ENCODE data around the gene SOX1. TPM values are rescaled to one million over a fixed set of nuclear protein-coding genes. Genes with fewer than 3 reads are reported as not detected.

SOX1 gene
- polyA plus RNA-seq, 2 of the 4 experiments (the other 2 are of a cell fraction), result not detected

DNA sequence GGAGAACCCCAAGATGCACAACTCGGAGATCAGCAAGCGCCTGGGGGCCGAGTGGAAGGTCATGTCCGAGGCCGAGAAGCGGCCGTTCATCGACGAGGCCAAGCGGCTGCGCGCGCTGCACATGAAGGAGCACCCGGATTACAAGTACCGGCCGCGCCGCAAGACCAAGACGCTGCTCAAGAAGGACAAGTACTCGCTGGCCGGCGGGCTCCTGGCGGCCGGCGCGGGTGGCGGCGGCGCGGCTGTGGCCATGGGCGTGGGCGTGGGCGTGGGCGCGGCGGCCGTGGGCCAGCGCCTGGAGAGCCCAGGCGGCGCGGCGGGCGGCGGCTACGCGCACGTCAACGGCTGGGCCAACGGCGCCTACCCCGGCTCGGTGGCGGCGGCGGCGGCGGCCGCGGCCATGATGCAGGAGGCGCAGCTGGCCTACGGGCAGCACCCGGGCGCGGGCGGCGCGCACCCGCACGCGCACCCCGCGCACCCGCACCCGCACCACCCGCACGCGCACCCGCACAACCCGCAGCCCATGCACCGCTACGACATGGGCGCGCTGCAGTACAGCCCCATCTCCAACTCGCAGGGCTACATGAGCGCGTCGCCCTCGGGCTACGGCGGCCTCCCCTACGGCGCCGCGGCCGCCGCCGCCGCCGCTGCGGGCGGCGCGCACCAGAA, 1.1 kb downstream of the SOX1 start:
- ChIA-PET CTCF (no interaction called here), POLR2A (no interaction called here)
- H3K27ac ChIP-seq, result no peak overlapping the region
- H3K4me2 ChIP-seq, result no peak overlapping the region
- ATAC-seq (no peak), FAIRE-seq (no peak), DNase-seq (ENCODE audit: low read depth in 1 of 2, low spot score in 1 of 2) (no peak)
- TF ChIP-seq MAZ (IDR thresholded peaks at IDR 0.05; ENCODE audit: borderline replicate concordance, low read depth, low read length) (no peak), HOXB5 (CRISPR knock-in tag; IDR thresholded peaks at IDR 0.05) (no peak), NPAS2 (CRISPR knock-in tag; IDR thresholded peaks at IDR 0.05; ENCODE audit: borderline replicate concordance) (no peak), ZNF302 (CRISPR knock-in tag; IDR thresholded peaks at IDR 0.05) (no peak), MYC (IDR thresholded peaks at IDR 0.05; ENCODE audit: borderline replicate concordance, low read length) (no peak), HDAC2 (IDR thresholded peaks at IDR 0.05) (no peak), EP300 (IDR thresholded peaks at IDR 0.05) (no peak), POLR2A (IDR thresholded peaks at IDR 0.05; ENCODE audit: low read length) (no peak), KDM1A (IDR thresholded peaks at IDR 0.05; ENCODE audit: low read depth) (no peak), FOXS1 (CRISPR knock-in tag; IDR thresholded peaks at IDR 0.05) (no peak), CHD4 (IDR thresholded peaks at IDR 0.05; ENCODE audit: borderline replicate concordance) (no peak), RCOR1 (IDR thresholded peaks at IDR 0.05; ENCODE audit: low read depth, low read length) (no peak), ZSCAN20 (CRISPR knock-in tag; IDR thresholded peaks at IDR 0.05) (no peak), ESRRA (IDR thresholded peaks at IDR 0.05; ENCODE audit: borderline replicate concordance, low read length) (no peak)
- TF ChIP-seq, protein P1, sequence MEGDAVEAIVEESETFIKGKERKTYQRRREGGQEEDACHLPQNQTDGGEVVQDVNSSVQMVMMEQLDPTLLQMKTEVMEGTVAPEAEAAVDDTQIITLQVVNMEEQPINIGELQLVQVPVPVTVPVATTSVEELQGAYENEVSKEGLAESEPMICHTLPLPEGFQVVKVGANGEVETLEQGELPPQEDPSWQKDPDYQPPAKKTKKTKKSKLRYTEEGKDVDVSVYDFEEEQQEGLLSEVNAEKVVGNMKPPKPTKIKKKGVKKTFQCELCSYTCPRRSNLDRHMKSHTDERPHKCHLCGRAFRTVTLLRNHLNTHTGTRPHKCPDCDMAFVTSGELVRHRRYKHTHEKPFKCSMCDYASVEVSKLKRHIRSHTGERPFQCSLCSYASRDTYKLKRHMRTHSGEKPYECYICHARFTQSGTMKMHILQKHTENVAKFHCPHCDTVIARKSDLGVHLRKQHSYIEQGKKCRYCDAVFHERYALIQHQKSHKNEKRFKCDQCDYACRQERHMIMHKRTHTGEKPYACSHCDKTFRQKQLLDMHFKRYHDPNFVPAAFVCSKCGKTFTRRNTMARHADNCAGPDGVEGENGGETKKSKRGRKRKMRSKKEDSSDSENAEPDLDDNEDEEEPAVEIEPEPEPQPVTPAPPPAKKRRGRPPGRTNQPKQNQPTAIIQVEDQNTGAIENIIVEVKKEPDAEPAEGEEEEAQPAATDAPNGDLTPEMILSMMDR (IDR thresholded peaks at IDR 0.05), result no peak
- TF ChIP-seq, protein P2, sequence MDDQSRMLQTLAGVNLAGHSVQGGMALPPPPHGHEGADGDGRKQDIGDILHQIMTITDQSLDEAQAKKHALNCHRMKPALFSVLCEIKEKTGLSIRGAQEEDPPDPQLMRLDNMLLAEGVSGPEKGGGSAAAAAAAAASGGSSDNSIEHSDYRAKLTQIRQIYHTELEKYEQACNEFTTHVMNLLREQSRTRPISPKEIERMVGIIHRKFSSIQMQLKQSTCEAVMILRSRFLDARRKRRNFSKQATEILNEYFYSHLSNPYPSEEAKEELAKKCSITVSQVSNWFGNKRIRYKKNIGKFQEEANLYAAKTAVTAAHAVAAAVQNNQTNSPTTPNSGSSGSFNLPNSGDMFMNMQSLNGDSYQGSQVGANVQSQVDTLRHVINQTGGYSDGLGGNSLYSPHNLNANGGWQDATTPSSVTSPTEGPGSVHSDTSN (IDR thresholded peaks at IDR 0.05), result no peak
- TF ChIP-seq, protein P3, sequence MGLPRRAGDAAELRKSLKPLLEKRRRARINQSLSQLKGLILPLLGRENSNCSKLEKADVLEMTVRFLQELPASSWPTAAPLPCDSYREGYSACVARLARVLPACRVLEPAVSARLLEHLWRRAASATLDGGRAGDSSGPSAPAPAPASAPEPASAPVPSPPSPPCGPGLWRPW (IDR thresholded peaks at IDR 0.05), result no peak
- TF ChIP-seq, protein P4, sequence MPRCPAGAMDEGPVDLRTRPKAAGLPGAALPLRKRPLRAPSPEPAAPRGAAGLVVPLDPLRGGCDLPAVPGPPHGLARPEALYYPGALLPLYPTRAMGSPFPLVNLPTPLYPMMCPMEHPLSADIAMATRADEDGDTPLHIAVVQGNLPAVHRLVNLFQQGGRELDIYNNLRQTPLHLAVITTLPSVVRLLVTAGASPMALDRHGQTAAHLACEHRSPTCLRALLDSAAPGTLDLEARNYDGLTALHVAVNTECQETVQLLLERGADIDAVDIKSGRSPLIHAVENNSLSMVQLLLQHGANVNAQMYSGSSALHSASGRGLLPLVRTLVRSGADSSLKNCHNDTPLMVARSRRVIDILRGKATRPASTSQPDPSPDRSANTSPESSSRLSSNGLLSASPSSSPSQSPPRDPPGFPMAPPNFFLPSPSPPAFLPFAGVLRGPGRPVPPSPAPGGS (IDR thresholded peaks at IDR 0.05), result no peak
- TF ChIP-seq, protein P5, sequence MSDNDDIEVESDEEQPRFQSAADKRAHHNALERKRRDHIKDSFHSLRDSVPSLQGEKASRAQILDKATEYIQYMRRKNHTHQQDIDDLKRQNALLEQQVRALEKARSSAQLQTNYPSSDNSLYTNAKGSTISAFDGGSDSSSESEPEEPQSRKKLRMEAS (IDR thresholded peaks at IDR 0.05), result no peak
- no peak overlapping the region for H3K4me3 ChIP-seq
- no CpG with 5 or more reads among the region's 103 CpGs for WGBS (ENCODE audit: missing lambda C conversion rate)
- H3K9me3 ChIP-seq, result no peaks in the 10 kb centered on the region
- H3K4me1 ChIP-seq, result no peaks in the 10 kb centered on the region

DNA sequence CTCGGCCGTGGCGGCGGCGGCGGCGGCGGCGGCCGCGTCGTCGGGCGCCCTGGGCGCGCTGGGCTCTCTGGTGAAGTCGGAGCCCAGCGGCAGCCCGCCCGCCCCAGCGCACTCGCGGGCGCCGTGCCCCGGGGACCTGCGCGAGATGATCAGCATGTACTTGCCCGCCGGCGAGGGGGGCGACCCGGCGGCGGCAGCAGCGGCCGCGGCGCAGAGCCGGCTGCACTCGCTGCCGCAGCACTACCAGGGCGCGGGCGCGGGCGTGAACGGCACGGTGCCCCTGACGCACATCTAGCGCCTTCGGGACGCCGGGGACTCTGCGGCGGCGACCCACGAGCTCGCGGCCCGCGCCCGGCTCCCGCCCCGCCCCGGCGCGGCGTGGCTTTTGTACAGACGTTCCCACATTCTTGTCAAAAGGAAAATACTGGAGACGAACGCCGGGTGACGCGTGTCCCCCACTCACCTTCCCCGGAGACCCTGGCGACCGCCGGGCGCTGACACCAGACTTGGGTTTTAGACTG, 1.7 kb downstream of the SOX1 start:
- ChIA-PET CTCF (no interaction called here), POLR2A (no interaction called here)
- FAIRE-seq (no peak), DNase-seq (ENCODE audit: low read depth in 1 of 2, low spot score in 1 of 2) (no peak), ATAC-seq (no peak)
- WGBS (ENCODE audit: missing lambda C conversion rate), result 92% methylated on average over 22 of the region's 80 CpGs
- Histone ChIP-seq H3K9me3 (no peaks in the 10 kb centered on the region), H3K4me2 (no peak overlapping the region), H3K27ac (no peak overlapping the region), H3K4me3 (no peak overlapping the region), H3K4me1 (no peaks in the 10 kb centered on the region)
- TF ChIP-seq, protein P6, sequence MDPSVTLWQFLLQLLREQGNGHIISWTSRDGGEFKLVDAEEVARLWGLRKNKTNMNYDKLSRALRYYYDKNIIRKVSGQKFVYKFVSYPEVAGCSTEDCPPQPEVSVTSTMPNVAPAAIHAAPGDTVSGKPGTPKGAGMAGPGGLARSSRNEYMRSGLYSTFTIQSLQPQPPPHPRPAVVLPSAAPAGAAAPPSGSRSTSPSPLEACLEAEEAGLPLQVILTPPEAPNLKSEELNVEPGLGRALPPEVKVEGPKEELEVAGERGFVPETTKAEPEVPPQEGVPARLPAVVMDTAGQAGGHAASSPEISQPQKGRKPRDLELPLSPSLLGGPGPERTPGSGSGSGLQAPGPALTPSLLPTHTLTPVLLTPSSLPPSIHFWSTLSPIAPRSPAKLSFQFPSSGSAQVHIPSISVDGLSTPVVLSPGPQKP (IDR thresholded peaks at IDR 0.05; ENCODE audit: low read depth, low read length), result no peak
